Measurements from ENCODE around the gene TECRL. TPM values are rescaled to one million over a fixed set of nuclear protein-coding genes. Genes with fewer than 3 reads are reported as not detected.

The TECRL gene
- total RNA-seq, 2 experiments from 2014 or later = not detected

DNA sequence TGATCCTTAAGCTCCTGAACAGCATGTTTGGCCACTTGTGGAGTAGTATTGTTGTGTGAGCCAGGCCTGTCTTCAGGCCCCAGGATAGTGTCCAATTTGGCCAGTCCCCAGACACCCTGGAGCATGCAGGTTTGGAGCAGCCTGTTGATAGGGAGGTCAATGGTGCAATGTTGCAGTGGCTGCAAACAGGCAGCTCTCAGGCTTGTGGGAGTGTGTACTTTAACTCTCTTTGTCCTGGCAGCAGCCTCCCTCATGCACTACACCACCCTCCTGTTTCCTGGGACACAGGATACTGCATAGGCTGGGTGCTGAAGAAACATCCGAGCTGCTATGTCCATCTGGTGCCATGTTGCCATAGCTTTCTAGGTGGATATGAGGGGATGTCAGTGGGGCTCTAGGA lies 24.0 kb downstream of the TECRL start:
- no peaks in the 10 kb centered on the region for H3K36me3 Mint-ChIP-seq (ENCODE audit: low read depth)
- intact Hi-C loops (cut with micrococcal nuclease) = no loop called here
- DNase-seq (no peak), ATAC-seq (no peak)
- H3K27ac Mint-ChIP-seq = no peak overlapping the region
- POLR2A ChIA-PET = no interaction called here
- no peak overlapping the region for H3K4me3 Mint-ChIP-seq
- CTCF ChIA-PET = no interaction called here
- peaks cover 13% of the 10 kb centered on the region for H3K9me3 Mint-ChIP-seq
- no peaks in the 10 kb centered on the region for H3K4me1 Mint-ChIP-seq (ENCODE audit: low read depth)
- no peaks in the 10 kb centered on the region for H3K27me3 Mint-ChIP-seq
- no peak for TF ChIP-seq CTCF (IDR thresholded peaks at IDR 0.05)

GRCh38 chr4:64384237-64385203 lies 24.7 kb downstream of the TECRL start:
- Mint-ChIP-seq H3K36me3 (ENCODE audit: low read depth) (no peaks in the 10 kb centered on the region), H3K9me3 (peaks cover 13% of the 10 kb centered on the region), H3K27me3 (no peaks in the 10 kb centered on the region), H3K27ac (no peak overlapping the region), H3K4me3 (no peak overlapping the region), H3K4me1 (ENCODE audit: low read depth) (no peaks in the 10 kb centered on the region)
- ChIA-PET CTCF (no interaction called here), POLR2A (no interaction called here)
- no peak for DNase-seq
- intact Hi-C loops (cut with micrococcal nuclease) = no loop called here
- no peak for ATAC-seq
- TF ChIP-seq CTCF (IDR thresholded peaks at IDR 0.05) = no peak

GRCh38 chr4:64368741-64369140 lies 40.5 kb downstream of the TECRL start:
- ChIA-PET POLR2A (no interaction called here), CTCF (no interaction called here)
- intact Hi-C loops (cut with micrococcal nuclease) = no loop called here
- TF ChIP-seq CTCF (IDR thresholded peaks at IDR 0.05) = no peak
- DNase-seq (no peak), ATAC-seq (no peak)
- H3K36me3 Mint-ChIP-seq (ENCODE audit: low read depth) = no peaks in the 10 kb centered on the region
- no peak overlapping the region for H3K4me3 Mint-ChIP-seq
- H3K9me3 Mint-ChIP-seq = peaks cover 9% of the 10 kb centered on the region
- H3K27me3 Mint-ChIP-seq = no peaks in the 10 kb centered on the region
- no peaks in the 10 kb centered on the region for H3K4me1 Mint-ChIP-seq (ENCODE audit: low read depth)
- no peak overlapping the region for H3K27ac Mint-ChIP-seq

- peaks cover 12% of the 10 kb centered on the region for H3K9me3 Mint-ChIP-seq
- TF ChIP-seq CTCF (IDR thresholded peaks at IDR 0.05) = no peak
- CTCF ChIA-PET = no interaction called here
Observed at GRCh38 chr4:64361399-64361740, 47.9 kb downstream of the TECRL start.

GRCh38 chr4:64360664-64361398 lies 48.4 kb downstream of the TECRL start:
- intact Hi-C loops (cut with micrococcal nuclease) = no loop called here
- ATAC-seq (no peak), DNase-seq (no peak)
- H3K4me3 Mint-ChIP-seq = no peak overlapping the region
- no peaks in the 10 kb centered on the region for H3K27me3 Mint-ChIP-seq
- ChIA-PET POLR2A (no interaction called here), CTCF (no interaction called here)
- peaks cover 7% of the 10 kb centered on the region for H3K9me3 Mint-ChIP-seq
- H3K27ac Mint-ChIP-seq = no peak overlapping the region
- TF ChIP-seq CTCF (IDR thresholded peaks at IDR 0.05) = no peak
- no peaks in the 10 kb centered on the region for H3K36me3 Mint-ChIP-seq (ENCODE audit: low read depth)
- H3K4me1 Mint-ChIP-seq (ENCODE audit: low read depth) = no peaks in the 10 kb centered on the region

More at GRCh38 chr4:64361399-64361740, 47.9 kb downstream of the TECRL start:
- Mint-ChIP-seq H3K4me1 (ENCODE audit: low read depth) (no peaks in the 10 kb centered on the region), H3K27ac (no peak overlapping the region), H3K36me3 (ENCODE audit: low read depth) (no peaks in the 10 kb centered on the region), H3K27me3 (no peaks in the 10 kb centered on the region), H3K4me3 (no peak overlapping the region)
- intact Hi-C loops (cut with micrococcal nuclease) = no loop called here
- no peak for DNase-seq
- ATAC-seq = no peak
- POLR2A ChIA-PET = no interaction called here

All from activated CD8-positive, alpha-beta T cell treated with anti-CD3 and anti-CD28 coated beads for 36 hours (primary cell).